ENCODE data around the gene ZBED1. TPM values are rescaled to one million over a fixed set of nuclear protein-coding genes. Genes with fewer than 3 reads are reported as not detected.

ZBED1 gene
- total and polyA plus RNA-seq, 2 donors (not counting 3 experiments of a cell fraction or from before 2014, with no cell fraction given): 24.6 to 46.5 TPM

GRCh38 chrX:2541603-2542002 is 40.8 kb upstream of the ZBED1 start:
- Histone ChIP-seq H4K20me1 (replicated peaks; ENCODE audit: control insufficient read depth, extremely low read depth, insufficient read depth, low read length) (no peaks in the 10 kb centered on the region), H3K36me3 (ENCODE audit: control insufficient read depth in 2 of 2, extremely low read depth in 1 of 2, insufficient read depth in 2 of 2, low read length in 2 of 2) (no peaks in the 10 kb centered on the region), H3K4me3 (replicated peaks in 1 of 3; ENCODE audit: insufficient read depth in 1 of 3, low read depth in 1 of 3, low read length in 3 of 3) (no peak overlapping the region), H3K4me2 (ENCODE audit: insufficient read depth, low read length) (no peak overlapping the region), H3K9me3 (replicated peaks; ENCODE audit: control insufficient read depth, insufficient read depth, low read length) (no peaks in the 10 kb centered on the region), H3K9me1 (replicated peaks; ENCODE audit: control insufficient read depth, extremely low read depth, insufficient read depth, low read length) (no peaks in the 10 kb centered on the region), H3K9ac (replicated peaks; ENCODE audit: extremely low read depth, insufficient read depth, low read length) (no peak overlapping the region), H3K79me2 (ENCODE audit: control insufficient read depth, insufficient read depth, low read length) (no peaks in the 10 kb centered on the region), H2AFZ (ENCODE audit: low read depth, low read length) (no peak overlapping the region), H3K4me1 (ENCODE audit: control insufficient read depth, extremely low read depth, insufficient read depth, low read length) (no peaks in the 10 kb centered on the region), H3K27me3 (ENCODE audit: control insufficient read depth in 2 of 2, insufficient read depth in 2 of 2, low read length in 2 of 2) (no peaks in the 10 kb centered on the region), H3K27ac (ENCODE audit: insufficient read depth, low read depth, low read length) (no peak overlapping the region)
- no TSS peak for BruUV-seq (replicated peaks)
- ChIA-PET CTCF (no interaction called here), POLR2A (no interaction called here)
- intact Hi-C loops (cut with micrococcal nuclease): no loop called here
- FAIRE-seq: no peak
- dilution Hi-C loops (cut with MboI; ENCODE audit: extremely low pct_ligation_motif_present, low sequenced_read_pairs): no loop called here
- TF ChIP-seq POLR2AphosphoS5 (IDR thresholded peaks at IDR 0.05; ENCODE audit: insufficient read depth, low read depth, low read length): no peak
- TF ChIP-seq JUN (IDR thresholded peaks at IDR 0.05; ENCODE audit: borderline replicate concordance, insufficient read depth, insufficient read length, low read depth): no peak
- no peak for TF ChIP-seq GATA2 (IDR thresholded peaks at IDR 0.05; ENCODE audit: insufficient read depth, insufficient read length, low read depth, low read length)
- TF ChIP-seq FOS (IDR thresholded peaks at IDR 0.05; ENCODE audit: borderline replicate concordance, insufficient read depth, low read length): no peak
- TF ChIP-seq MYC (IDR thresholded peaks at IDR 0.05; ENCODE audit: low read depth, low read length): no peak
- TF ChIP-seq EZH2 (IDR thresholded peaks at IDR 0.05; ENCODE audit: borderline replicate concordance, low read depth, low read length, severe bottlenecking): no peak
- TF ChIP-seq CTCF (IDR thresholded peaks at IDR 0.05; ENCODE audit: extremely low read depth in 1 of 2, insufficient read depth in 1 of 2, low read depth in 1 of 2, low read length in 2 of 2): no peak
- TF ChIP-seq MAX (IDR thresholded peaks at IDR 0.05; ENCODE audit: insufficient read depth, insufficient read length): no peak
- no peak for TF ChIP-seq POLR2A (IDR thresholded peaks at IDR 0.05; ENCODE audit: low read depth, low read length)
- DNase-seq (ENCODE audit: low read depth, low spot score): no peak

All from endothelial cell of umbilical vein (primary cell).